Glutamatergic neuron (in vitro differentiated cells): ENCODE results near the gene ARF1. TPM values are rescaled to one million over a fixed set of nuclear protein-coding genes. Genes with fewer than 3 reads are reported as not detected.

Experiments
- DNase-seq: peaks from one replicate; pipeline ENCODE4 v3.0.0; 2022
- H3K27ac Mint-ChIP-seq: one replicate; pipeline ENCODE4 v1.8.0; 2020; ENCODE audit warnings: mild to moderate bottlenecking, mixed read lengths, inconsistent platforms; ENCODE audit not compliant: unreplicated experiment
- H3K27me3 Mint-ChIP-seq: one replicate; pipeline ENCODE4 v1.8.0; 2020; ENCODE audit warnings: mild to moderate bottlenecking, moderate library complexity, mixed read lengths, inconsistent platforms; ENCODE audit not compliant: unreplicated experiment
- H3K36me3 Mint-ChIP-seq: one replicate; pipeline ENCODE4 v1.8.0; 2020; ENCODE audit warnings: mild to moderate bottlenecking, mixed read lengths, inconsistent platforms; ENCODE audit not compliant: unreplicated experiment
- H3K4me1 Mint-ChIP-seq: one replicate; pipeline ENCODE4 v1.8.0; 2020; ENCODE audit warnings: mild to moderate bottlenecking, low read depth, mixed read lengths, inconsistent platforms; ENCODE audit not compliant: unreplicated experiment
- H3K4me3 Mint-ChIP-seq: one replicate; pipeline ENCODE4 v1.8.0; 2020; ENCODE audit warnings: mild to moderate bottlenecking, mixed read lengths, inconsistent platforms; ENCODE audit not compliant: unreplicated experiment
- H3K9me3 Mint-ChIP-seq: one replicate; pipeline ENCODE4 v1.8.0; 2020; ENCODE audit warnings: mild to moderate bottlenecking, moderate library complexity, mixed read lengths, inconsistent platforms; ENCODE audit not compliant: unreplicated experiment
- total RNA-seq: library from RNA; stranded (reverse); fragmentation: NEBNext Ultra II Directional; extraction: Animal tissue kit (Norgen Biotek cat#: 25700); gene quantifications from one replicate; pipeline ENCODE4 v1.2.1, GENCODE V29; 2021; ENCODE audit not compliant: unreplicated experiment
- TF ChIP-seq, protein P1 (sequence below): fragments of 200-600 bp; sonication (generic); IDR thresholded peaks from one replicate; pipeline ENCODE4 v1.5.0; 2021; ENCODE audit not compliant: partially characterized antibody, unreplicated experiment

Gene ARF1
- total RNA-seq, 1 donor from 2014 or later: 222 TPM

DNA sequence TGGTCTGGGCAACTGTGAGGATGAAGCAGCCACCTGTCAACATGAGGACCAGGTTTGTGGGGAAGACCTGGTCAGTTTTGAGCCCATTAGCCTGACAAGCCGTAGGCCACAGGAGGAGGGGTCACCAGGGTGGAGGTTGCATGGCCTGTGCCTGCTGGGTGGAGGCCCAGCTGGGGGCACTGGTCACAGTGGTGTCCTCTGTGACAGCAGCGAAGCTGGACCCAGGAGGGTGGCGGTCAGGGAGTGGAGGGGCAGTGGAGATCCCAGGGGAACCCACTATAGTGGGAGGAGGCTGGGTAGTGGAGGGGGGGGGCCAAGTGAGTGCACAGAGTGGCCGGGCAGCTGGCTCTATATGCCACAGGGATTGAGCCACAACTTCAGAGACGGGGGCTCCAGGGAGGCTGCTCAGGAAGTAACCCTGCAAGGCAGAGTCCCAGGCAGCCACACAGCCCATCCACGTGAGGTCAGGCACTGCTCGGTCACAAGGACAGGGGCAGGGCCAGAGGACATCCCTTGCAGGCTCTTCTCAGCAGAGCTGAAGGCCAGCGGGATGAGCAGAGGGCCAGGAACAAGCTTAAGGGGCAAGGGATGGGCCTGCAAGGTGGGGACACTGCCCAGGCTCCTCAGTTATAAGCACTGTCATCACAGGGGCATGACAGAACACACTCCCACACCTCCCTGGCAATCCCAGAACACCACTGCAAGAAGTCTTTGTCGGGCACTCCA is 22.9 kb downstream of the ARF1 start:
- peaks cover 15% of the 10 kb centered on the region for H3K9me3 Mint-ChIP-seq
- TF ChIP-seq, protein P1, sequence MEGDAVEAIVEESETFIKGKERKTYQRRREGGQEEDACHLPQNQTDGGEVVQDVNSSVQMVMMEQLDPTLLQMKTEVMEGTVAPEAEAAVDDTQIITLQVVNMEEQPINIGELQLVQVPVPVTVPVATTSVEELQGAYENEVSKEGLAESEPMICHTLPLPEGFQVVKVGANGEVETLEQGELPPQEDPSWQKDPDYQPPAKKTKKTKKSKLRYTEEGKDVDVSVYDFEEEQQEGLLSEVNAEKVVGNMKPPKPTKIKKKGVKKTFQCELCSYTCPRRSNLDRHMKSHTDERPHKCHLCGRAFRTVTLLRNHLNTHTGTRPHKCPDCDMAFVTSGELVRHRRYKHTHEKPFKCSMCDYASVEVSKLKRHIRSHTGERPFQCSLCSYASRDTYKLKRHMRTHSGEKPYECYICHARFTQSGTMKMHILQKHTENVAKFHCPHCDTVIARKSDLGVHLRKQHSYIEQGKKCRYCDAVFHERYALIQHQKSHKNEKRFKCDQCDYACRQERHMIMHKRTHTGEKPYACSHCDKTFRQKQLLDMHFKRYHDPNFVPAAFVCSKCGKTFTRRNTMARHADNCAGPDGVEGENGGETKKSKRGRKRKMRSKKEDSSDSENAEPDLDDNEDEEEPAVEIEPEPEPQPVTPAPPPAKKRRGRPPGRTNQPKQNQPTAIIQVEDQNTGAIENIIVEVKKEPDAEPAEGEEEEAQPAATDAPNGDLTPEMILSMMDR: no peak
- H3K36me3 Mint-ChIP-seq: no peaks in the 10 kb centered on the region
- H3K4me3 Mint-ChIP-seq: no peak overlapping the region
- H3K27me3 Mint-ChIP-seq: peaks cover 12% of the 10 kb centered on the region
- H3K27ac Mint-ChIP-seq: no peak overlapping the region
- DNase-seq: no peak
- peaks cover 3% of the 10 kb centered on the region for H3K4me1 Mint-ChIP-seq

DNA sequence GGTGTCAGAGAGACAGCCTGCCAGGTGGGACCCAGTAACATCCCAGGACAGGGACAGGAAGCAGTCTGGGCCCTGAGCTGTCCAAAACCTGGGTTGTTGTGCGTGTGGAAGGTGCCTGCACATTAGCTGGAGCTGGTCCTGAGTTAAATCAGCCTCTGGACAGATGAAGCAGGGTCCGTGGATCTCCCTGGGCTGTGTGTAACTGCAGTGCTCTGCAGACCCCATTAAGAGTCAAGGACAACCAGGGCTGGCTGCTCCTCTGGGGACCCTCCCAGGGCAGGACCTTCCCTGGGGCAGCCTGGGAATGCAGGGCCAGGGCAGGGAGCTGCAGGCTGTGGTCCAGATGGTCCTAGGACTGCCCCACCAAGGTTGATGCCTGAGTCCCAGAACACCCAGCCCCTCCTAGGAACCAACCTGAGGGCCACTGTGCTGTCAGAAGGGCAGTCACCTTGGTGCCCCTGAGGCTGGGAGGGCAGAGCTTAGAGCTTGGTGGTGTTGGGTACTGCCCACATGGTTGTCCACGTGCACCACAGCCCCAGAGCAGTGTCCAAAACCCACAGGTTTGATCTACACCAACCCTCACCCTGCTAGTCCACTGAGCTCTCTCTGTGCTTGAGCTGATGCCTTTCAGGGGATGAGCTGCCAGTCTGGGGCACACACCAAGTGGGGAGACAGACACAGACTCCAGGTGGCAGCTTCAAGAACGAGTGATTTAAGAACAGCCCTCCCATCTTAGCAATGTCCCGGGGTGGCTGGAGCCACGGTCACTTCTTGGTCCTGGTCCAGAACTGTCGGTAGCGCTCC is 23.7 kb downstream of the ARF1 start:
- peaks cover 3% of the 10 kb centered on the region for H3K4me1 Mint-ChIP-seq
- H3K36me3 Mint-ChIP-seq: no peaks in the 10 kb centered on the region
- H3K9me3 Mint-ChIP-seq: peaks cover 14% of the 10 kb centered on the region
- peaks cover 14% of the 10 kb centered on the region for H3K27me3 Mint-ChIP-seq
- TF ChIP-seq, protein P1: no peak
- no peak overlapping the region for H3K4me3 Mint-ChIP-seq
- H3K27ac Mint-ChIP-seq: no peak overlapping the region
- no peak for DNase-seq

DNA sequence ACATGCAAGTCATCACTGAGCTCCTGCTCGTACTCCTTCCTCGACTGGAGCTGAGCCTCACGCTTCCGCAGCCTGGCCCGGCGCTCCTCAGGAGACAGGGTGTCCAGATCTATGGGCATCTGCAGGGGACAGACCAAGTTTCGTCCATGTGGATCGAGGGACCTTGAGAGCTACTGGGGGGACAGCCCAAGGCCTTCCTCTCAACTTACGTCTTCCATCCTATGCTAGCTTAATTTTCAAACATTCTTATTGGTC is 24.2 kb downstream of the ARF1 start:
- H3K27ac Mint-ChIP-seq: peak overlapping the region; percentile 1
- peaks cover 12% of the 10 kb centered on the region for H3K9me3 Mint-ChIP-seq

DNA sequence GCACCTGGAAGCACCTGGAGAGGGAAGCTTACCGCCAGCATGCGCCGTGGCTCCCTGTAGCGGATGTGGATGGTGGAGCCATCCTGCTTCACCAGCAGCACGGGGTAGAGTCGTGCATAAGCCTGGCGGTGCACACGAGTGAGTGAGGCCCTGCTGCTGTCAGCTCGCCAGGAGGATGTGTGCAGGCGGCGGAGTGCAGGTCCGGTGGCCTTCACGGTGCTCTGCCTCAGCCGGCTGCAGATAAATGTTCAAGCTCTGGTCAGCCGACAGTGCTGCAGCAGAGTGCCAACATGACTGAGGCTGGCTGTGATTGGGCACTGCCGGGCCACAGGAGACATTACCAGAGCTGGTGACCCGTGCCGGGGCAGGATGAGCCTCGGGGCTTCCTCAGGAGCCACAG is 25.1 kb downstream of the ARF1 start:
- Mint-ChIP-seq H3K27me3 (peaks cover 12% of the 10 kb centered on the region), H3K27ac (no peak overlapping the region), H3K4me3 (peak overlapping the region; percentile 92), H3K4me1 (peaks cover 3% of the 10 kb centered on the region), H3K36me3 (no peaks in the 10 kb centered on the region), H3K9me3 (peaks cover 12% of the 10 kb centered on the region)
- no peak for DNase-seq
- TF ChIP-seq, protein P1: no peak

More for the DNA sequence above, 24.2 kb downstream of the ARF1 start:
- Mint-ChIP-seq H3K36me3 (no peaks in the 10 kb centered on the region), H3K27me3 (peaks cover 12% of the 10 kb centered on the region), H3K4me1 (peaks cover 3% of the 10 kb centered on the region), H3K4me3 (no peak overlapping the region)
- no peak for DNase-seq
- TF ChIP-seq, protein P1: no peak
